ENCODE measurements around the gene NR1H2.
"Not testable (repeated sequence)": the region's sequence is repeated elsewhere in the genome, so short reads cannot be mapped to it uniquely, and the experiment has no call there.

Gene NR1H2

DNA sequence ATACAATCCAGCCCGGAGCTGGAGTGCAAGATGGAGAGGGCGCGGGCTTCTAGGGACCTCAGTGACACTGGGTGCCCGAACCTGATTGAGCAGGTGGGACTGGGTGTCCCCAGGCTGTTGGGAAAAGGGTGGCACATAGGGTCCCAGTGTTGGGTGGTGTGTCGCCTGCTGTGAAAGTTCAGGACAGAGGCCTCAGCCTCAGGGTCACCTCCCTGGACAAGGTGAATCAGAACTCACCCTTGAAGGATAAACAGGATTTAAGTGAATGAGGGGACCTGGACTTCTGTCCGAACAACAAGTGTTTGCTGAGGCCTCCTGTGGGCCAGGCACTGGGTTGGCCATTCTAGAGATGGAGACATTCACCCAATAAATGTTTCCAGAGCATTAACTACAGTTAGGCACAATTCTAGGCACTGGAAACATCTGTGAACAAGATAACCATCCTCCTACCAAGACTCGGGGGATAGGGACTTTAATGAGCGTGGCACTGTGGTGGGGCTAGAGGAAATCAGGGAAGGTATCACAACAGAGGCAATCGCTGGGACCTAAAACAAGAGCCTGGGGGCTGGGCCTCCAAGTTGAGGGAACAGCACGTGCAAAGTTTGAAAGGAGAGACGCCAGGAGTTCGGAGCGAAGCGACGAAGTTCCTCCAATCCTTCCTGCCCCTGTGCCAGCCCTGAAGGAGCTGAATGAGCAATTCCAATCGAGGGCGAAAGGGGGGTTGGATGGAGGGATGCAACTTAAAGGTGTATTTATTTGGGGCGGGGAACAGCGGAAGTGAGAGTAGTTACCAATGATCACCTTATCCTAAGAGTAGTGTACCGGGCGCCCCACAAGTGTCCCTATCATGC lies 7.0 kb downstream of the NR1H2 start:
- TF ChIP-seq, protein P1, sequence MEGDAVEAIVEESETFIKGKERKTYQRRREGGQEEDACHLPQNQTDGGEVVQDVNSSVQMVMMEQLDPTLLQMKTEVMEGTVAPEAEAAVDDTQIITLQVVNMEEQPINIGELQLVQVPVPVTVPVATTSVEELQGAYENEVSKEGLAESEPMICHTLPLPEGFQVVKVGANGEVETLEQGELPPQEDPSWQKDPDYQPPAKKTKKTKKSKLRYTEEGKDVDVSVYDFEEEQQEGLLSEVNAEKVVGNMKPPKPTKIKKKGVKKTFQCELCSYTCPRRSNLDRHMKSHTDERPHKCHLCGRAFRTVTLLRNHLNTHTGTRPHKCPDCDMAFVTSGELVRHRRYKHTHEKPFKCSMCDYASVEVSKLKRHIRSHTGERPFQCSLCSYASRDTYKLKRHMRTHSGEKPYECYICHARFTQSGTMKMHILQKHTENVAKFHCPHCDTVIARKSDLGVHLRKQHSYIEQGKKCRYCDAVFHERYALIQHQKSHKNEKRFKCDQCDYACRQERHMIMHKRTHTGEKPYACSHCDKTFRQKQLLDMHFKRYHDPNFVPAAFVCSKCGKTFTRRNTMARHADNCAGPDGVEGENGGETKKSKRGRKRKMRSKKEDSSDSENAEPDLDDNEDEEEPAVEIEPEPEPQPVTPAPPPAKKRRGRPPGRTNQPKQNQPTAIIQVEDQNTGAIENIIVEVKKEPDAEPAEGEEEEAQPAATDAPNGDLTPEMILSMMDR (conservative IDR thresholded peaks at IDR 0.05; ENCODE audit: low read length), result no peak
- DNase-seq (ENCODE audit: low read depth), result no peak
- H3K4me3 ChIP-seq (ENCODE audit: low read length), result peak overlapping the region; percentile 79

DNA sequence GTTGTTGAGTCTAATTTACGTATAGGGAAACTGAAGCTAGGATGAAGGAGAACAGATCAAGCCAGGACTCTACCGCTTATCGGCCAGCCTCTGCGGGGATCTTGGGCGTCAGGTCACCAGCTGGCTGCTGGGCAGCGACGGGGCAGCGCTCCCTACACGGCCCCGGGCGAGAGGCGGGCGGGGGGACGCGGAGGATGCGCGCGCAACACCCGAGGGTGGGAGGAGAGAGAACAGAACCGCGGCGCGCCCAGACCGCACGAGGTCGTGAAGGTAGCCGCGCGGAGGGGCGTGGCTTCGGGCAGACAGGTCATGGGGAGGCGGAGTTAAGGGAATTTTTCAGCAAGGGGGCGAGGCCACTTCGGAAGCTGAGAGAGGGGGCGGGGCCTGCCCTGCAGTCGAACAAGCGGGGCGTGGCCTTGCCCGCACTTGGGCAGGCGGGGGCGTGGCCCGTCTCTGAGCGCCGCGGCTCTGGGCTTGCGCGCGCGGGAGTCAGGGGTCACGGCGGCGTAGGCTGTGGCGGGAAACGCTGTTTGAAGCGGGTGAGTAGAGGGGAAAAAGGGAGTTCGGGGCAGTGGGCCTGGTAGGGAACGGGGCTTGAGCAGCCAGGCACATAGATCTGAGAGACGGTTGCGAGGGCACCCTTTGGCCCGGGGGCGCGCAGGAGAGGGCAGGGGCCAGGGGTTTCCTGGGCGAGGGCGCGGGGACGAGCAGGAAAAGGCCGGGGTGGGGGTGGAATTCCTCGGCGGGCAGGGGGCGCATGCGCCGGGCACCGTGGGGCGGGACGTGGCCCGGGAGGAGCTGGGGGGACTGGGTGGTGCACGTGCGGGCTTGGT lies 7.8 kb downstream of the NR1H2 start, which contains the start of gene POLD1:
Gene POLD1 (plus strand): TSS at position 496 of the 833 bp plus-strand sequence. CDS start 14,505 bp downstream, outside the sequence.
- DNase-seq (ENCODE audit: low read depth), result peak; percentile 94
- H3K4me3 ChIP-seq (ENCODE audit: low read length), result peak within 1 kb of the TSS; percentile 79
- TF ChIP-seq, protein P1 (conservative IDR thresholded peaks at IDR 0.05; ENCODE audit: low read length), result no peak

DNA sequence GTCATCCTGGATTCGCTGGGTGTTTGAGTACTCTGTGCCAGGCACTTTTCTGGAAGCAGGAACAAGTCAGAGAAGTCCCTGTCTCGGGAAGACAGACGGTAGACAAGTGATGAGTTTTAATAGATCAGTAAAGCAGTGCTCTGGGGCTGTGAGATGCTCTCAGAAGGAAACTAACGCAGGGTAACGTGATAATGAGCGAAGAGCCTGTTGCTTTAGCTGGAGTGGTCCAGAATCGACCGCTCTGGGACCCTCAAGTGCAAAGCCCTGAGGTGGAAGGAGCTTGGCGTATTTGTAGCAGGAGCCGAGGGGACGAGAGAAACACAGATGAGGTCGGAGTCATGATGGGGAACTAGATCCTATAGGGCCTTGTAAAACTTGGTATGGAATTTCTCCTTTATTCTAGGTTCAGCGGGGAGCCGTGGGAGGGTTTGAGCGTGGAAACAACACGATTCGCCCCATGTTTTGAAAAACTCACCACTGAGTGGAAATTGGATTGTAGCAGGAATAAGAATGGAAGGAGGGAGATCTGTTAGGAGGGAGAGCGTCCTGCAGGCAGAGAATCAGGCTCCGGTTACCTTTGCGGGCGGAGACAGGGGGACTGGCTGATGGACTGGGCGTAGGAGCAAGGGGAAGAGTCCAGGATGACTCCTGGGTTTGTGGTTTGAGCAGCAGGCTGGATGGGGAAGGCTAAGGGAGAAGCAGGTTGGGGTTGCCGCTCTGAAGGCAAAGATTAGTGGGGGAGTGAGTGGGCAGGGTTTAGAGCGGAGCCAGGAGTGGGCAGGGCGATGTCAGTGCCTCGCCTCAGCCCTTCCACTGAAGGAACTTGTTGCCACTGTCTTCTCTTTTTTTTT lies 8.7 kb downstream of the NR1H2 start:
- H3K4me3 ChIP-seq (ENCODE audit: low read length), result peak overlapping the region; percentile 79
- DNase-seq (ENCODE audit: low read depth), result peak; percentile 13
- TF ChIP-seq, protein P1 (conservative IDR thresholded peaks at IDR 0.05; ENCODE audit: low read length), result no peak

DNA sequence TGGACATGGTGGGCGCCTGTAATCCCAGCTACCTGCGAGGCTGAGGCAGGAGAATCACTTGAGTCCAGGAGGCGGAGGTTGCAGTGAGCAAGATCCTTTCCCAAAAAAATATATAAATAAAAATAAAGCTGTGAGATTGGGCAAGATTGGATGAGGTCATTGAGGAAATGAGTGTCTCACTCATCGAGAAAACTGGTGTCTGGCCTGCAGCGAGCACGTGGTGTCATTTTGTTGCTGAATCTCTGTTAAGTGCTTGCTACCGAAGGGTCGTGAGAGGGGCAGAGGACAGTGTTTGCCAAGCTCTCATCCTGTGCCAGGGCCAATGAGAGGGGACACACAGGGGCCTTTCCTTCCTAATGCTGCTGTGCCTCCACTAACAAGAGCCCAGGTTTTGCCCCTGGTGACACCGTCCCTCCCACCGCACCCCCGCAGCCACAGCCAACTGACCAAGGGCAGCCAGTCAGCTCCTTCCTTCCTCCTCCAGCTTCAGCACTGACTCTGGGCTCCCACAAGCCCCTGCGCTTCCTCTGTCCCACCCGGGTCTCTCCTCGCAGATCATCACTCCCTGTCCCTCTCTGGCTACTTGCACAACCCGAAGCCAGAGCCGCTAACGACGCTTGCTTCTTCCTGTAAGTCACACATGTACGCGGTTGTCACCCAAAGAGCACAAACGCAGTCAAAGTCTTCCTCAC lies 11.1 kb downstream of the NR1H2 start:
- DNase-seq (ENCODE audit: low read depth), result peak; percentile 30
- TF ChIP-seq, protein P1 (conservative IDR thresholded peaks at IDR 0.05; ENCODE audit: low read length), result no peak
- H3K4me3 ChIP-seq (ENCODE audit: low read length), result no peak overlapping the region

DNA sequence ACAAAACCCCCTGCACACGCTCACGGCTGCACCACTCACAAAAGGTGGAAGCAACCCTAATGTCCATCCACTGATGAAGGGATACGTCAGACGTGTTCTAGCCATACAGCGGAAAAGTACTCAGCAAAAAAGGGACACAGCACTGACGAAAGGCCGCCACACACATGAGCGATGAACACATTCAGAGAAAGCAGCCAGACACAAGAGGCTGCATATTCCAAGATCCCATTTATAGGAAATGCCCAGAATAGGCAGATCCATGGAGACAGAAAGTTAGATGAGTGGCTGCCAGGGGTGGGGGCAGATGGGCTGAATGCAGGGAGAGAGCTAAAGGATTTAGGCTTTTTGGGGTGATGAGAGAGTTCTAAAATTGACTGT lies 11.6 kb downstream of the NR1H2 start:
- TF ChIP-seq, protein P1 (conservative IDR thresholded peaks at IDR 0.05; ENCODE audit: low read length), result no peak
- H3K4me3 ChIP-seq (ENCODE audit: low read length), result no peak overlapping the region

DNA sequence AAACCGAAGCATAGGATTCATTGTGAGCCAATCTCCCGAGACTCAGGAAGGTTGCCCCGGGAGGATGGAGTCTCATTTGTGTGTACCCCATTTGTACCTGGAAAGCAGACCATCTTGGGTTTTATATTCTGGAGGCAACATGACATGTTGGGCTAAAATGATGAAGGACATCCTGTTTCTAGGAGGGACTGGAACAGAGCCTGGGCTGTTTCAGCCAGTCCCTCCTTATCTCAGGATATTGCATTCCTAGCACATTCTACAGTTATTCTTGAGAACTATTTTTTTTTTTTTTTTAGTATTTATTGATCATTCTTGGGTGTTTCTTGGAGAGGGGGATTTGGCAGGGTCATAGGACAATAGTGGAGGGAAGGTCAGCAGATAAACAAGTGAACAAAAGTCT lies 14.0 kb downstream of the NR1H2 start:
- not testable (repeated sequence) for DNase-seq (ENCODE audit: low read depth); H3K4me3 ChIP-seq (ENCODE audit: low read length)

More for the DNA sequence above, 11.6 kb downstream of the NR1H2 start:
- DNase-seq (ENCODE audit: low read depth), result no peak

DNA sequence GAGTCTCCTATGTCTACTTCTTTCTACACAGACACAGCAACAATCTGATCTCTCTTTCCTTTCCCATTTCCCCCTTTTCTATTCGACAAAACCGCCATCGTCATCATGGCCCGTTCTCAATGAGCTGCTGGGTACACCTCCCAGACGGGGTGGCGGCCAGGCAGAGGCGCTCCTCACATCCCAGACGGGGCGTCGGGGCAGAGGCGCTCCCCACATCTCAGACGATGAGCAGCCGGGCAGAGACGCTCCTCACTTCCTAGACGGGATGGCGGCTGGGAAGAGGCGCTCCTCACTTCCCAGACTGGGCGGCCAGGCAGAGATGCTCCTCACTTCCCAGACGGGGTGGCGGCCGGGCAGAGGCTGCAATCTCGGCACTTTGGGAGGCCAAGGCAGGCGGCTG lies 14.7 kb downstream of the NR1H2 start:
- not testable (repeated sequence) for H3K4me3 ChIP-seq (ENCODE audit: low read length); DNase-seq (ENCODE audit: low read depth)

Data from AG10803 (cell line).